ENCODE data around the gene CTIF.

DNA sequence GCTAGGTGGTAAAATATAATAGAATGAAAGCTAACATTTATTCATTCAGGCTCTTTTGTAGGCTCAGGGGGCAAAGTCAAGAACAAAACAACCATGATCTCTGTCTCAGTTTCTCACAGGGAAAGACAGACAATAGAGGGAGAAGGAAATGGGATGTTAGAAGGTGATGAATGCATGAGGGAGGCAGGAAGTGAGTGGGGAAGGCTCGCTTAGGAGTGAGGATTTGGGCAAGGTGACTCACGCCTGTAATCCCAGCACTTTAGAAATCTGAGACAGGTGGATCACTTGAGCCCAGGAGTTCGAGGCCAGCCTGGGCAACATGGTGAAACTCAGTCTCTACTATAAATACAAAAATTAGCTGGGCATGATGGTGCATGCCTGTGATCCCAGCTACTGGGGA lies 88.4 kb downstream of the CTIF start:
- TF ChIP-seq, protein P1, sequence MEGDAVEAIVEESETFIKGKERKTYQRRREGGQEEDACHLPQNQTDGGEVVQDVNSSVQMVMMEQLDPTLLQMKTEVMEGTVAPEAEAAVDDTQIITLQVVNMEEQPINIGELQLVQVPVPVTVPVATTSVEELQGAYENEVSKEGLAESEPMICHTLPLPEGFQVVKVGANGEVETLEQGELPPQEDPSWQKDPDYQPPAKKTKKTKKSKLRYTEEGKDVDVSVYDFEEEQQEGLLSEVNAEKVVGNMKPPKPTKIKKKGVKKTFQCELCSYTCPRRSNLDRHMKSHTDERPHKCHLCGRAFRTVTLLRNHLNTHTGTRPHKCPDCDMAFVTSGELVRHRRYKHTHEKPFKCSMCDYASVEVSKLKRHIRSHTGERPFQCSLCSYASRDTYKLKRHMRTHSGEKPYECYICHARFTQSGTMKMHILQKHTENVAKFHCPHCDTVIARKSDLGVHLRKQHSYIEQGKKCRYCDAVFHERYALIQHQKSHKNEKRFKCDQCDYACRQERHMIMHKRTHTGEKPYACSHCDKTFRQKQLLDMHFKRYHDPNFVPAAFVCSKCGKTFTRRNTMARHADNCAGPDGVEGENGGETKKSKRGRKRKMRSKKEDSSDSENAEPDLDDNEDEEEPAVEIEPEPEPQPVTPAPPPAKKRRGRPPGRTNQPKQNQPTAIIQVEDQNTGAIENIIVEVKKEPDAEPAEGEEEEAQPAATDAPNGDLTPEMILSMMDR (IDR thresholded peaks at IDR 0.05) = no peak
- TF ChIP-seq REST (IDR thresholded peaks at IDR 0.05; ENCODE audit: low read depth, low read length) (no peak), USF1 (IDR thresholded peaks at IDR 0.05; ENCODE audit: borderline replicate concordance, low read depth) (no peak), USF2 (IDR thresholded peaks at IDR 0.05; ENCODE audit: borderline replicate concordance, low read depth, low read length) (no peak), POLR2AphosphoS5 (IDR thresholded peaks at IDR 0.05; ENCODE audit: low read depth, low read length) (no peak), EP300 (IDR thresholded peaks at IDR 0.05; ENCODE audit: borderline replicate concordance in 1 of 2, low read depth in 1 of 2, low read length in 1 of 2) (no peak), MXI1 (IDR thresholded peaks at IDR 0.05; ENCODE audit: low read depth, low read length) (no peak), RAD21 (IDR thresholded peaks at IDR 0.05; ENCODE audit: low read length) (no peak), GABPA (IDR thresholded peaks at IDR 0.05; ENCODE audit: low read depth) (no peak), EZH2phosphoT487 (IDR thresholded peaks at IDR 0.05; ENCODE audit: borderline replicate concordance, low read depth) (no peak), FOXJ3 (CRISPR knock-in tag; IDR thresholded peaks at IDR 0.05) (no peak)
- TF ChIP-seq, protein P2, sequence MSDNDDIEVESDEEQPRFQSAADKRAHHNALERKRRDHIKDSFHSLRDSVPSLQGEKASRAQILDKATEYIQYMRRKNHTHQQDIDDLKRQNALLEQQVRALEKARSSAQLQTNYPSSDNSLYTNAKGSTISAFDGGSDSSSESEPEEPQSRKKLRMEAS (IDR thresholded peaks at IDR 0.05; ENCODE audit: low read depth) = no peak

Data from SK-N-SH (cell line).